ENCODE data around the gene COL27A1. TPM values are rescaled to one million over a fixed set of nuclear protein-coding genes. Genes with fewer than 3 reads are reported as not detected.

The COL27A1 gene
- total and polyA plus RNA-seq, 5 donors: 2.6 to 10.3 (median 8.4) TPM

GRCh38 chr9:114246558-114246957, 91.2 kb downstream of the COL27A1 start:
- H3K27me3 ChIP-seq (ENCODE audit: control insufficient read depth, insufficient read depth): no peaks in the 10 kb centered on the region
- H3K9me3 ChIP-seq (ENCODE audit: control insufficient read depth, low read length): no peaks in the 10 kb centered on the region
- no peak for ATAC-seq
- H3K4me3 ChIP-seq (ENCODE audit: low read length): no peak overlapping the region
- no peak overlapping the region for H3K27ac ChIP-seq (ENCODE audit: low read length)
- DNase-seq: peak in 2 of 3 donors; percentile 4 to 38
- 82% methylated on average over 12 of the region's 12 CpGs for WGBS
- intact Hi-C loops (cut with DNase I): no loop called here
- H3K4me1 ChIP-seq (ENCODE audit: control insufficient read depth, insufficient read depth, low read length): peaks cover 3% of the 10 kb centered on the region

GRCh38 chr9:114247077-114247476, 91.7 kb downstream of the COL27A1 start:
- 73% methylated on average over 2 of the region's 2 CpGs for WGBS
- no peak for ATAC-seq
- intact Hi-C loops (cut with DNase I): no loop called here
- peaks cover 3% of the 10 kb centered on the region for H3K4me1 ChIP-seq (ENCODE audit: control insufficient read depth, insufficient read depth, low read length)
- no peaks in the 10 kb centered on the region for H3K9me3 ChIP-seq (ENCODE audit: control insufficient read depth, low read length)
- no peak overlapping the region for H3K4me3 ChIP-seq (ENCODE audit: low read length)
- H3K27ac ChIP-seq (ENCODE audit: low read length): no peak overlapping the region
- no peaks in the 10 kb centered on the region for H3K27me3 ChIP-seq (ENCODE audit: control insufficient read depth, insufficient read depth)
- no peak for DNase-seq

GRCh38 chr9:114247491-114247890, 92.2 kb downstream of the COL27A1 start:
- H3K4me3 ChIP-seq (ENCODE audit: low read length): no peak overlapping the region
- no peak for ATAC-seq
- H3K4me1 ChIP-seq (ENCODE audit: control insufficient read depth, insufficient read depth, low read length): peaks cover 3% of the 10 kb centered on the region
- no peaks in the 10 kb centered on the region for H3K27me3 ChIP-seq (ENCODE audit: control insufficient read depth, insufficient read depth)
- no peak overlapping the region for H3K27ac ChIP-seq (ENCODE audit: low read length)
- no peaks in the 10 kb centered on the region for H3K9me3 ChIP-seq (ENCODE audit: control insufficient read depth, low read length)
- intact Hi-C loops (cut with DNase I): no loop called here
- peak in 2 of 3 donors; percentile 9 to 49 for DNase-seq
- WGBS: 88% methylated on average over 5 of the region's 5 CpGs

GRCh38 chr9:114248299-114248707, 93.0 kb downstream of the COL27A1 start:
- no peak overlapping the region for H3K27ac ChIP-seq (ENCODE audit: low read length)
- 87% methylated on average over 11 of the region's 11 CpGs for WGBS
- H3K4me1 ChIP-seq (ENCODE audit: control insufficient read depth, insufficient read depth, low read length): peaks cover 3% of the 10 kb centered on the region
- no peaks in the 10 kb centered on the region for H3K9me3 ChIP-seq (ENCODE audit: control insufficient read depth, low read length)
- ATAC-seq: no peak
- intact Hi-C loops (cut with DNase I): no loop called here
- H3K27me3 ChIP-seq (ENCODE audit: control insufficient read depth, insufficient read depth): no peaks in the 10 kb centered on the region
- DNase-seq: peak in 2 of 3 donors; percentile 22 to 32
- no peak overlapping the region for H3K4me3 ChIP-seq (ENCODE audit: low read length)

GRCh38 chr9:114249424-114250234, 94.3 kb downstream of the COL27A1 start:
- Histone ChIP-seq H3K27me3 (ENCODE audit: control insufficient read depth, insufficient read depth) (no peaks in the 10 kb centered on the region), H3K4me1 (ENCODE audit: control insufficient read depth, insufficient read depth, low read length) (peaks cover 3% of the 10 kb centered on the region), H3K4me3 (ENCODE audit: low read length) (no peak overlapping the region), H3K9me3 (ENCODE audit: control insufficient read depth, low read length) (no peaks in the 10 kb centered on the region), H3K27ac (ENCODE audit: low read length) (peak overlapping the region; percentile 21)
- ATAC-seq (peak; percentile 30 to 52), DNase-seq (peak in 2 of 3 donors; percentile 50 to 54)
- 58% methylated on average over 21 of the region's 21 CpGs for WGBS
- intact Hi-C loops (cut with DNase I): no loop called here

GRCh38 chr9:114250235-114250568, 94.9 kb downstream of the COL27A1 start:
- peak overlapping the region; percentile 62 for H3K27ac ChIP-seq (ENCODE audit: low read length)
- peaks cover 3% of the 10 kb centered on the region for H3K4me1 ChIP-seq (ENCODE audit: control insufficient read depth, insufficient read depth, low read length)
- H3K9me3 ChIP-seq (ENCODE audit: control insufficient read depth, low read length): no peaks in the 10 kb centered on the region
- no peaks in the 10 kb centered on the region for H3K27me3 ChIP-seq (ENCODE audit: control insufficient read depth, insufficient read depth)
- ATAC-seq: peak; percentile 86 to 88
- no peak overlapping the region for H3K4me3 ChIP-seq (ENCODE audit: low read length)
- 39% methylated on average over 13 of the region's 13 CpGs for WGBS
- intact Hi-C loops (cut with DNase I): no loop called here
- DNase-seq: peak; percentile 85 to 94 (median 93)

GRCh38 chr9:114250648-114251047, 95.3 kb downstream of the COL27A1 start:
- WGBS: 60% methylated on average over 3 of the region's 3 CpGs
- no peaks in the 10 kb centered on the region for H3K27me3 ChIP-seq (ENCODE audit: control insufficient read depth, insufficient read depth)
- ATAC-seq (peak; percentile 33 to 53), DNase-seq (peak in 1 of 3 donors; percentile 48)
- no peaks in the 10 kb centered on the region for H3K9me3 ChIP-seq (ENCODE audit: control insufficient read depth, low read length)
- peaks cover 3% of the 10 kb centered on the region for H3K4me1 ChIP-seq (ENCODE audit: control insufficient read depth, insufficient read depth, low read length)
- H3K4me3 ChIP-seq (ENCODE audit: low read length): no peak overlapping the region
- peak overlapping the region; percentile 62 for H3K27ac ChIP-seq (ENCODE audit: low read length)
- intact Hi-C loops (cut with DNase I): no loop called here

GRCh38 chr9:114252394-114252793, 97.1 kb downstream of the COL27A1 start:
- intact Hi-C loops (cut with DNase I): no loop called here
- Histone ChIP-seq H3K4me3 (ENCODE audit: low read length) (no peak overlapping the region), H3K27me3 (ENCODE audit: control insufficient read depth, insufficient read depth) (no peaks in the 10 kb centered on the region), H3K9me3 (ENCODE audit: control insufficient read depth, low read length) (no peaks in the 10 kb centered on the region), H3K27ac (ENCODE audit: low read length) (no peak overlapping the region), H3K4me1 (ENCODE audit: control insufficient read depth, insufficient read depth, low read length) (peaks cover 3% of the 10 kb centered on the region)
- ATAC-seq (no peak), DNase-seq (peak in 1 of 3 donors; percentile 35)
- 96% methylated on average over 6 of the region's 6 CpGs for WGBS

- intact Hi-C loops (cut with DNase I): no loop called here
- H3K4me3 ChIP-seq (ENCODE audit: low read length): no peak overlapping the region
- no peaks in the 10 kb centered on the region for H3K4me1 ChIP-seq (ENCODE audit: control insufficient read depth, insufficient read depth, low read length)
- 81% methylated on average over 10 of the region's 10 CpGs for WGBS
- no peak overlapping the region for H3K27ac ChIP-seq (ENCODE audit: low read length)
- H3K9me3 ChIP-seq (ENCODE audit: control insufficient read depth, low read length): no peaks in the 10 kb centered on the region
- DNase-seq: peak in 1 of 3 donors; percentile 38
- no peaks in the 10 kb centered on the region for H3K27me3 ChIP-seq (ENCODE audit: control insufficient read depth, insufficient read depth)
- no peak for ATAC-seq
Observed at GRCh38 chr9:114256827-114257328, 101.5 kb downstream of the COL27A1 start.

GRCh38 chr9:114258218-114258617, 102.9 kb downstream of the COL27A1 start:
- H3K9me3 ChIP-seq (ENCODE audit: control insufficient read depth, low read length): no peaks in the 10 kb centered on the region
- DNase-seq: peak in 2 of 3 donors; percentile 4 to 46
- intact Hi-C loops (cut with DNase I): no loop called here
- no peaks in the 10 kb centered on the region for H3K27me3 ChIP-seq (ENCODE audit: control insufficient read depth, insufficient read depth)
- 82% methylated on average over 10 of the region's 10 CpGs for WGBS
- no peak overlapping the region for H3K27ac ChIP-seq (ENCODE audit: low read length)
- ATAC-seq: no peak
- no peaks in the 10 kb centered on the region for H3K4me1 ChIP-seq (ENCODE audit: control insufficient read depth, insufficient read depth, low read length)
- no peak overlapping the region for H3K4me3 ChIP-seq (ENCODE audit: low read length)

- Histone ChIP-seq H3K27ac (ENCODE audit: low read length) (no peak overlapping the region), H3K27me3 (ENCODE audit: control insufficient read depth, insufficient read depth) (no peaks in the 10 kb centered on the region), H3K4me3 (ENCODE audit: low read length) (no peak overlapping the region), H3K9me3 (ENCODE audit: control insufficient read depth, low read length) (no peaks in the 10 kb centered on the region), H3K4me1 (ENCODE audit: control insufficient read depth, insufficient read depth, low read length) (no peaks in the 10 kb centered on the region)
- DNase-seq: peak in 2 of 3 donors; percentile 5 to 27
- no peak for ATAC-seq
- 69% methylated on average over 6 of the region's 6 CpGs for WGBS
- intact Hi-C loops (cut with DNase I): no loop called here
Observed at GRCh38 chr9:114258866-114259797, 103.8 kb downstream of the COL27A1 start.
